ENCODE data around the gene ASB5. TPM values are rescaled to one million over a fixed set of nuclear protein-coding genes. Genes with fewer than 3 reads are reported as not detected.
"Not testable (repeated sequence)": the region's sequence is repeated elsewhere in the genome, so short reads cannot be mapped to it uniquely, and the experiment has no call there.

Gene ASB5, protein sequence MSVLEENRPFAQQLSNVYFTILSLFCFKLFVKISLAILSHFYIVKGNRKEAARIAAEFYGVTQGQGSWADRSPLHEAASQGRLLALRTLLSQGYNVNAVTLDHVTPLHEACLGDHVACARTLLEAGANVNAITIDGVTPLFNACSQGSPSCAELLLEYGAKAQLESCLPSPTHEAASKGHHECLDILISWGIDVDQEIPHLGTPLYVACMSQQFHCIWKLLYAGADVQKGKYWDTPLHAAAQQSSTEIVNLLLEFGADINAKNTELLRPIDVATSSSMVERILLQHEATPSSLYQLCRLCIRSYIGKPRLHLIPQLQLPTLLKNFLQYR
- polyA plus RNA-seq (ENCODE audit: insufficient read length in 3 of 3), result under 1 TPM; 0.10 to 0.20 (median 0.15) TPM

DNA sequence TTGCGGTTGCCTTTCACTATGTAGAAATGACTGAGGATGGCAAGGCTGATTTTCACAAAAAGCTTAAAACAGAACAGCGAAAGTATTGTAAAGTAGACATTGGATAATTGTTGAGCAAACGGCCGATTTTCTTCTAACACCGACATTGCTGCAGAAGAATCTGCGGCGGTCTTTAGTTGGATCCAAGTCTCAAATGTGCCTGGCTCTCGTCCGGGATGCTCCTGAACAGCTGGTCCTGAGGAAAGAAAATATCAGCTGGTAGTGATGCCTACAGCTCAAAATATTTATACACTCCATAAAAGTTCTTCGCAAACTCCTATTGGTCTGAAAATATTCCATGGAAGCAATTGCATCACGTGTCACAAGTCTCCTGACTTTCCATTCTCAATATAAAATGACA, at the start of gene ASB5:
Gene ASB5 (minus strand): TSS at position 260 of the 400 bp plus-strand sequence. CDS start 114 bp downstream, at position 146.
- no peak for DNase-seq (ENCODE audit: low read depth in 3 of 3, low spot score in 2 of 3)

DNA sequence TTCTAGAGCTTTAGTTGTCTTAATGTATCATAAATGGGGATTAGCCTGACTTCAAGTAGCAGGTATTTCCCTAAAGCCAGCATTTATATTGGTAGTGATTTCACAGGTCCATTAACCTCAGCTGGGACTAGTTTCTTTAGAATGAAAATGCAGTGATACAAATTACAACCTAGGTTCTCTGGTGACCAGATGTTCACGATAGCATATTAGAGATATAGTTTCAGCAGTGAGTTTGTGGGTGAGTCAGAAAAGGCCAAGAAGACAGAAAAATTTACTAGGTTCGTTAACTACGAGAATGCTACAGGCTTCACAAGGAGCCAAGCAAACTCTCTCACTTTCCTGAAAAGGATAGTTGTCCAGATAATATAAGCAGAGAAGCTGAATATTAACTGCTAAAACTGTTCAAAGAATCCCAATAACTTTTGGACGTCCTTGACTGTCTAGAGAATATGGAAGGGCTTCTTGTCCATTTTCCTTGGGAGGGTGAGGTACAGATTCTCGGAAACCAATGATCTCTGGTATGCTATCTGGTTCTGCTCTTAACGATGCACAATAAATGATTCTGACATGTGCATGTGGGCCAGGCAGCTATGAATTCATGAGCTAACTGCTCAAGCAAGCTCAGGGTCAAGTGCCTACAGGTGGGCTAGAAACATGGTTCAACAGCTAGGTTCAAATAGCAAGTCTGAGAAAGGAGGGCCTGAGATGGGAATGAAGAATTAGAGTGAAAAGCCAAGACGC, 44.7 kb upstream of the ASB5 start:
- no peak for DNase-seq (ENCODE audit: low read depth in 3 of 3, low spot score in 2 of 3)

DNA sequence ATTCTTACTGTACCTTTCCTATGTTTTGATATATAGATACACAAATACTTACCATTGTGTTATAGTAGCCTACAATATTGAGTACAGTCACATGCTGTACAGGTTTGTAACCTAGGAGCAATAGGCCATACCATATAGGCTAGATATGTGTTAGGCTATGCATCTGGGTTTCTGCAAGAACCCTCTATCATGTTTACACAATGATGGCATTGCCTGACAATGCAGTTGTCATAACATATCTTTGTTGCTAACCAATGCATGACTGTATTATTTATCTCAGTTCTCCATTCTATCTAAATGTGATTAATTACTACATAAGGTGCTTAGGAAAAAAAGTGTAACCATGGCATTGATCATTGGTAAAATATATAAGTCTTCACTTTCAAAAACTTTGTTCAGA, 40.8 kb upstream of the ASB5 start:
- no peak for DNase-seq (ENCODE audit: low read depth in 3 of 3, low spot score in 2 of 3)

DNA sequence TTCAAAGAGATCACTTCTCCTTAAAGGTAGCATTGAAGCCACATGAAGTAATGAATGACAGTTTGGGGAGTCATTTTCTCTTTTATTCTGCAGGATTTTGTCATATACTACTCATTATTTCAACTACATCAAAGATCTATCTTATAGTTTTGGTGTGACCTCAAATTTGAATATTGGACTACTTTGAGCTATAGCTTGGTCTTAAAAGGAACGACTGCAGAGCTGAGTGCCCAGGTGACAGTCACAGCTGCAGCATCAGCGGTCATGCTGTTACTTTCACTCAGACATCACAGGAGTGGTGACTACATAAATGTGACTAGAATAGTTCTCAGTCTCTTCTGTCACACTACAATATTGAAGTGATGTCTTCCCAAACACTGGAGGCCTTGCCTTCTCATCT, 40.0 kb upstream of the ASB5 start:
- DNase-seq (ENCODE audit: low read depth in 3 of 3, low spot score in 2 of 3), result no peak

DNA sequence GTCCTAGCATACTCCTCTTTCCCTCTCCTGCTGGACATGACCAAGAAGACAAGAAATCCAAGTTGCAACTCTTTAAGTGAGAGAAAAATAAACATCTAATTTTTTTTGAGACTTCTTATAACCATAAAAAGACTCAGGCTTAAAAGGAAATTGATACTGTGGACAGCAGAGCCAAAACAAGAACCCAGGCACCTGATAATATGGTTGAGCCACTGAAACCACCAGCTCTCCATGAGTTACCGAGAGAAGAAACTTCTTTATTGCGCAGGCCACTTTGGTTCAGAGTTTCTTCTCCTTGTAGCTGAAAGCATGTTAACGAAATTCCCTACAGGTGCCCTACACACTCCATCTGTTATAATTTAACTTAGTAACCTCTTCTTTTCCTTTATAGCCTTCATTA, 39.4 kb upstream of the ASB5 start:
- no peak for DNase-seq (ENCODE audit: low read depth in 3 of 3, low spot score in 2 of 3)

DNA sequence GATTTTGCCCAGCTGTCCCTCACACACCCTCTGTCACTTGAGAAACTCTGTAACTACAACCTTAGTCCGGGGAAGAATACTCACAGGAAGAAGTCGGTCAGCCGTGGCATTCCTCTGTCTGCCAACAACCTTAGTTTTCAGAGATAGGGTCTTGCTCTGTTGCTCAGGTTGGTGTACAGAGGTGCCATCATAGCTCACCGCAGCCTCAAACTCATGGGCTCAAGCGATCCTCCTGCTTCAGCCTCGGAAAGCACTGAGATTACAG, 38.6 kb upstream of the ASB5 start:
- no peak for DNase-seq (ENCODE audit: low read depth in 3 of 3, low spot score in 2 of 3)

DNA sequence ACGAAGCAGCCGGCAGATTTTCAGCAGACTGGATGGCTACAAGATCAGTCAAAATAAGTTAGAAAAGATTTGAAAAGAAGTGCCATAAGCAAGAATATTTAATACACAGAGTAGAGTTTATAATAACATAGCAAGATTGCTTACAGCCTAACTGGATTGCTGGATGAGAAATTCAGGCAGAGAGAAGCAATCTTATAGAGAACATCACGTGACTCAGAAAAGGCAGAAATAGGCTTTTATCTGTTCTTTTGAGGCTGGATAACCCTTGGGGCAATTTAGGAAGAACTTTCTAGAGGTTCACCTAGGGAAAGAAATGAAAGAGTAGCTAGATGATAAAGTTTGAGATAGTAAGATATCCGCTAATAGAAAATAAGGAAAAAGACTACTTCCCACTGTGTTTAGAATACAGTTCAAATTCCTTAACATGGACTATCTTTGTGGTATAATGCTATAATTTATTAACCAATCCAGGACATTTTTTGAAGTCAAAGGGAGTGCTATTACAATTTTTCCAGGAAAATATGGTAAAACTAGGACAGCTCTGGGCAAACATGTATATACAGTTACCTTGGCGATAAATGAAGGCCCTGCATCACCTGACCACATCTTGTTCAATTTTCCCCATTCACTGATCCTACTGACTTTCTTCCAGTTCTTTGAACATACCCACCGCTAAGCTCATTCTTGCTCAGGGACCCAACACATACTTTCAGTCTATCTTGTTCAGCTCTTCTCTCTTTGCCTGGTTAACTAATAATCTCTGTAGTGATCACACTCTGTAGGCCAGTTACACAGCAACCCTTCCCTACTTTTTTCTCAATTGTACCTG, 38.0 kb upstream of the ASB5 start:
- no peak for DNase-seq (ENCODE audit: low read depth in 3 of 3, low spot score in 2 of 3)

DNA sequence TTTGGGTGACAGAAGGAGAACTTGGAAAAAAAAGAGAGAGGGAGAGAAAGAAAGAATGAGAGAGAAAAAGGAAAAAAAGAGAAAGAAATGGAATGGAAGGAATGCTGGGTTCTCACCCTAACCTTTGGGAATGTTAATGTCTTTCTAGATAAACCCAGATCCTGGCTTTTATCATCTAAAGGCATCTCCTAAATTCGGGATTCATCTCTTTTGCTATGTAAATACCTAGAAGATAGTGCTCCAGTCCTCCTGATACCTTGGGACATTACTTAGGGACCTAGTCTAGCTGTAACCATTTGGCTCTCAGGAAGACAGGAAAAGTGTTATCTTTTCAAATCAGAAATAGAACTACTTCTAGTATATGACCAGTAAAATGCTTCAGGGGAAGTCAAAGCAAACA, 34.9 kb upstream of the ASB5 start:
- DNase-seq (ENCODE audit: low read depth in 3 of 3, low spot score in 2 of 3), result no peak

DNA sequence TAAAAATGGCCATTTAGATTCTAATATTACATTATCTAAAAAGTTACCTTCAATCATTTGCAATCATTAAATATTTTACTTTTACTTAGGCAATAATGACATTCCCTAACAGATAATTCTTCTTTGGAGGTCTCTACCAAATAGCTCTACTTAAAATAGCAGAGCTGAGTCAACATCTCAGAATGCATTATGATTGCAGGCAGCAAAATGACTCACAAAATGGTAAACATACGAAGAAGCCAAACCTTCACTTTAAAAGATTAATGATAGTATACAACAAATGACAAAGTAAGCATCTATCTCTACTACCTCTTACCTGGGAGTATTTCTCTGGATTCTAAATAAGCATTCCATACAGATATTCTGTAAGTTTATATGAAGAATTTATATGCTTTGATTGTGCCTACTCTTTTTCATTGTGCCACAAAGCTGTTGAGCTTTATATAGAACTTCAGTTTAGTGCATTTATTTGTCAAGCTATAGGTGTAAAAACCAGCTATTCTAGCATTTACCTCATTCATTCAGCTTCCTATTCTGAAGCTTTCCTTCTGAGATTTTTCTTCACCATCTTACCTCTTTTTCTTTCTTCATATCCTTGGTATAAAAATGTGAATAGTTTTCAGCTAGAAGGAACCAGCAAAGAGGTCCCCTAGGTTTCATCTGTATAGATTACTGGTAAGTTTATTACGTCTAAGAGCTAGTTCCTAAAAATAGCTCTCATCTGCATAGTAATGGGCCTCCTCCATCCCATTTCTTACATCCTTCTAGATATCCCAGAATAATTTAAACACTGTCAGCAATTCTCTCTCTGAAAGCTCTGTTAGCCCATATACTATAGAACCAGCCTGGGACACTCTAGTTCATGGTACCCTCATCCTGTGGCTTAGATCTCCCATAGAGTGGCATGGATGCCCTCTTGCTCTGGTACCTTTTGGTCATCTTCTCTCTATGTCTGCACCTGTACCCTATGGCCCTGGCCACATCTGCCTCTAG, 33.6 kb upstream of the ASB5 start:
- no peak for DNase-seq (ENCODE audit: low read depth in 3 of 3, low spot score in 2 of 3)

DNA sequence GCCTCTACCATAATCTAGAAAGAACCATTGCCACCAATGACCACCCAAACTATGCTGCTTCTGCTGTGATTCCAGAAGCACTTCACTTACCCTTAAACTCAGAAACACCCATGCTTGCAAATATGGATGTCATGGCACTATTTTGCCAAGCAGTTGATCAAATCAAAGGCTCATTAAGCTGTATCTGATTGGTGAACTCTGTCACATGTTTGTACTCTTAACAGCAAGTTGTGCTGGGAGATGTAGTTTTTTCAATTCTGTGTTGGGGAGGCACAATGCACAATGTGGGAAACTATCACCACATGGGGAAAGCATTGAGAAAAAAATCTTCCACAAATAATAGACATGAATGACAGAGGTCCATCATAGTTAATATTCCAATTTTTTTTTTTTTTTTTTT, 31.5 kb upstream of the ASB5 start:
- DNase-seq (ENCODE audit: low read depth in 3 of 3, low spot score in 2 of 3), result no peak

DNA sequence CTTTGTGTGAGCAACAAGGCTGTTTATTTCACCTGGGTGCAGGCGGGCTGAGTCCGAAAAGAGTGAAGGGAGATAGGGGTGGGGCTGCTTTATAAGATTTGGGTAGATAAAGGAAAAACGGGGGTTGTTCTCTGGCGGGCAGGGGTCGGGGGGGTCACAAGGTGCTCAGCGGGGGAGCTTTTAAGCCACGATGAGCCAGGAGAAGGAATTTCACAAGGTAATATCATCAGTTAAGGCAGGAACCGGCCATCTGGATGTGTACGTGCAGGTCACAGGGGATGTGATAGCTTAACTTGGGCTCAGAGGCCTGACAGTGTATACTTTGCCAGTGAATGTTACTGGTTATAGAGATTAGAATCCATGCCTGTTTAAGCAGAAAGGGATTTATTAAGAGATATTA, 31.0 kb upstream of the ASB5 start:
- no peak for DNase-seq (ENCODE audit: low read depth in 3 of 3, low spot score in 2 of 3)

DNA sequence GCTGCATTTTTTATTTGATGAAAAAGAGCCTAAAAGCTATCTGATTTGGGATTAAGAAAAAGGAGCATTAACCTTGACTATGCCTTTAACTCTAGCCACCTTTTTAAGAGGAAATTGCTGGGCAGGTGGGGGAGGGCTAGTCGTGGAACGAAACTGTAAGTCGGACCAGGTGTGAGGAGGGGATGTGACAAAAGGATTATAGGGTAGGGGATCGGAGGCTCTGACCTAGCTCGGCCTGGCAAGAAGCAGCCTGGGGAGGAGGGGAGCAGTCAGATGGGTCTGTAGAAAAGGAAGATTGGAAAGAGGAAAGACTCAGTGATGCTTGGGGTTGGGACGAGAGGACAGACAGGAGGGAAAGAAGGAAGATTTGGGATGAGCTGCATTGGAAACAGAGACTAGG, 29.6 kb upstream of the ASB5 start:
- no peak for DNase-seq (ENCODE audit: low read depth in 3 of 3, low spot score in 2 of 3)

DNA sequence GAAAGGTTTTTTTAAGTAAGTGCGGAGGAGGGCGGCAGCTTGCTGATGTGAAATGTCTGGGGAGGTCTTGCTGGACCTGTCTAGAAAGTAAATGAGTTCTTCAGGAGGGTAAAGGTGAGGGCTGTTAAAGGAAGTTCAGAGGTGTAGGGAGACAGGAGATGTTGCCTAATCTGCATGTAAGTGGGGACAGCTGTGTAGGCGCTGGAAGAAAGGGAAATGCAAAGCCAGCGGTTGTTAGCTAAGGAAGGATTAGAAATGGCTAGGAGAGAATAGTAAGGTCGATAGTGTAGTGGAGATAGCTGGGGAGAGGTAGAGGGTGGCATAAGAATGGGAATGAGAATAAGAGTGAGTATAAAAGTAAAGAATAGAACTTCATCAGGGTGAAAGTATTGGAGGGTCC, 26.9 kb upstream of the ASB5 start:
- DNase-seq (ENCODE audit: low read depth in 3 of 3, low spot score in 2 of 3), result not testable (repeated sequence)

DNA sequence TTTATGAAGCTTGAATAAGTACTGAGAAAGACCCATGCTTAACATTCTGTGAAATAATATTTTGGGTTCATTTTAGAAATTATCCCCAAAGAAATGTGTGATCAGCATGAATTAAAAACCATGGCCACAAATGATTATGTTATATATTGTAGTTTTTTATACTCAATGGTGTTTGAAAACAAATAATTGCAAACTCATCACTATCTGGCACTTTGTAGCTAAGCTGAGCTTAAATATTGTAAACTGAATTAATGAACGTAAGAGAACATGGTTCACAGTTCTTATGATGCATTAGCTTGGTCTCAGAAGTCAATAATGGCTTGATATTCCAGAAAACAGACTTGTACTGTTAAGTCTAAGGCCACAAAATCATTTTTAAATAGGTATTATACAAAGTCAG, 24.6 kb upstream of the ASB5 start:
- no peak for DNase-seq (ENCODE audit: low read depth in 3 of 3, low spot score in 2 of 3)

DNA sequence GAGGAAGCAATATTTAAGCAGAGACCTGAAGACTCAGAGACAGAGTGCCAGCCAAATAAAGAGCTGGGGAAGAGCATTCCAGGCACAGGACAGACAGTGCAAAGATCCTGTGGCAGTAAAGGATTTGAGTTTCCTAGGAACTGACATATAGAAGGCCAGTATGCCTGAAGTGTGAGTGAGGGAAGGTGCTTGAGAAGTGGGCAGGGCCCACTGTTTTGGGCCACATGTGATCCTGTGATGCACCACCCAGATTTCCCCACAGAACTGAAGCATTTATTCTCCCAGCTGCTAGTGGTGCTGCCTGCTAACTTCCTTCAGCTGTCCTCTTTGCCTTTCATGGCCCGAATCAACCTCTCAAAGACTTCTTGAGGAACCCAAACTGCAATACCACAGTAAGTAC, 23.9 kb upstream of the ASB5 start:
- DNase-seq (ENCODE audit: low read depth in 3 of 3, low spot score in 2 of 3), result no peak

DNA sequence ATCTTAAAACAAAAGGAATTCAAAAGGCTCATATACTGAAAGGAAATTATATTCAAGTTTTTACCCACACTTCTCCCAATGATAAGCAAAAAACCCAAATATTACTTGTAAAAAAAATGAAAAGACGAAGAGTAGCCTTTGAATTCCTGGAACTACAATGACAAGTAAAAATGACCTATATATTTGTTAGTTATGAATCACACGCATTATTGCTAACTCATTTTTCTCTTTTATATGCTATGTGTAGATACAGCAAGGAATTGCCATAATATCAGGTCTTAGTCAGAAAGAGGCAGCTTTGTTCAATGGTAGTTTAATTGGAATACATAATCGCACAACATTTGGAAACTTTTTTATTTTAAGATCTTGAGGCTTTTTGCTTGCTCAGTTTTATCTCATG, 22.7 kb upstream of the ASB5 start:
- DNase-seq (ENCODE audit: low read depth in 3 of 3, low spot score in 2 of 3), result no peak

DNA sequence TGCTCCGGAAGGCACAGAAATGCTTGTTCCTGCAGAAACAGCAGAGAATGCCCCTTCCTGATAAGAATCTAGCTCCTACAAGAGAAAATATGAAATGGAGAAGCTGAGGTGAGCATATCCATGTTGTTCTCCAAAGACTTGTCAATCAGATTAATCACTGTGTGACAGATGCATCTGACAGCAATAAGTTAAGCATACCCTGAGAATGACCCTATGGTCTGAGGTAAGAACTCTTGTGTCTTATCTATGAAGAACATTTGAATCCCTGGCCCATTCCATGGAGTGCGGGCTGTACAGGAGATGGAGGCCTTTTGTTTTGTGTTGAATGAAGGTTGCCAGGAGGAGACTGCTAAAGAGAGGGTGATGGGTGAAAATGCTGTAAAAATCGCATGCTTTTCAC, 21.5 kb upstream of the ASB5 start:
- DNase-seq (ENCODE audit: low read depth in 3 of 3, low spot score in 2 of 3), result no peak

DNA sequence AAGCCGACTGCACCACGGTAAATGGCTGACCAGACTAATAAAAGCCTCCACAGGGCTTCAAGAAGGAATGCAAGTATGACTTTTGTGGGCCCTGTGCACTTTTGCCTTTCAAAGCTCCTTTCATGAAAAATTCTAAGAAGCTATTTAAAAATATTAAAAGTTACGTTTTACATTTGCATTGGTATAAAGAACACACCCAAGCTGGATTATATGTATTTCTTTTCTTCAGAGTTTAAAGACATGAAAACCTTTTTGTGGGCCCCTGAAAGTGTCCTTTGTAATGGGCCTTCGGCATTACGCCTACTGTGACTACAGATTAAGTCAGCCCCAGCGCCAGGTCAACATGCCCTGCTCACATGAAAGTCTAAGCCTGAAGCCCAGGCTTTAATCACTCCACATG, 20.5 kb upstream of the ASB5 start:
- DNase-seq (ENCODE audit: low read depth in 3 of 3, low spot score in 2 of 3), result no peak

DNA sequence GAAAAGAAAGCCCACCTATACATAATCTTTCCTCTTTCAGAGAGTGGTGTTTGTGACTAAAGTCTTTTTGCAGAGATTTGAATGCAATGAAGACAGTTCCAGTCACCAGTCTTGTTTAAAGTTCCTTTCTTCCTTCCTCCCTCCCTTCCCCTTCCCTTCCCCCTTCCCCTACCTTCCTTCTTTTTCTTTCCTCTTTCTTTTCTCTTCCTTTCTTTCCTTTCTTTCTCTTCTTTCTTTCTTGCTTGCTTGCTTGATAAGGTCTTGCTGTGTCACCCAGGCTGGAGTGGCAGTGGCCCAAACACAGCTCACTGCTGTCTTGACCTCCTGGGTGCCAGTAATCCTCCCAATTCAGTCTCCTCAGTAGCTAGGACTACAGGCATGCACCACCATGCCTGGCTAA, 19.0 kb upstream of the ASB5 start:
- no peak for DNase-seq (ENCODE audit: low read depth in 3 of 3, low spot score in 2 of 3)

DNA sequence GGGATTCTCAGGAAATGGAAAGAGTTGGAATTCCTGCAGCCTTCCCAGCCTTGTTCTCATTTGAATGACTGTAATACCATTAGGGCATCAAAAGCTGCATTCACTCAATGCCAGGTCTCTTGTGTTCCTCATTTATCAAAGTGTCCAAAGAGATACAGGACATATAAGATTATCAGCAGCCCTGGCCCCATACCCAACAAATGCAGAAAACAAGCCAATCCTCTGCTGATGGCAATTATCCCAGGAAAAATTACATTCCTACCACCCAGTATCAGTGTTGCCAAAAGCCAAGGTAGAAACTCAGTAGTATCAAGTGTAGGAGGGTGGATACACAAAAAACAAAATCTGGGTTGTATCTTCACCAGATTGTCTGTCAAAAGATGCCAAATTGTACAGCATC, 18.5 kb upstream of the ASB5 start:
- DNase-seq (ENCODE audit: low read depth in 3 of 3, low spot score in 2 of 3), result no peak

DNA sequence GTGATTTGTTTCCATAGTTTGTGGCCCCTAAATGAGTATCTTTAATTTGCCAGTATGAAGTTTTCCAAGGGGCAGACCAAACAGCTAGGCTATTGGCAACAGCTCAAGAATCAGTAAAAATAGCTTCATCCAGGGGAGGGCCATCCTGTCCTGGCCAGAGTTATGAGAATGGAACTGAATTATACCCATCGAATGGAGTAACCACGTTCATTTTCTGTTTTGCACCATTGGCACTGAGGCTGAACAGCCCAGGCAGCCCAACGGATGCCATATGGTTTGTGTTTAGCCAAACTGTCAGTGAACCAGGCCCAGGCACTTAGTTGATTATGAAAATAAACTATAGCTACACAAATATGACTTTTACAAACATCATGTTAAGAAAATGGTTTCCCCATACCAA, 17.7 kb upstream of the ASB5 start:
- no peak for DNase-seq (ENCODE audit: low read depth in 3 of 3, low spot score in 2 of 3)
